Measurements from ENCODE around the gene MCTP2.

MCTP2 gene

DNA sequence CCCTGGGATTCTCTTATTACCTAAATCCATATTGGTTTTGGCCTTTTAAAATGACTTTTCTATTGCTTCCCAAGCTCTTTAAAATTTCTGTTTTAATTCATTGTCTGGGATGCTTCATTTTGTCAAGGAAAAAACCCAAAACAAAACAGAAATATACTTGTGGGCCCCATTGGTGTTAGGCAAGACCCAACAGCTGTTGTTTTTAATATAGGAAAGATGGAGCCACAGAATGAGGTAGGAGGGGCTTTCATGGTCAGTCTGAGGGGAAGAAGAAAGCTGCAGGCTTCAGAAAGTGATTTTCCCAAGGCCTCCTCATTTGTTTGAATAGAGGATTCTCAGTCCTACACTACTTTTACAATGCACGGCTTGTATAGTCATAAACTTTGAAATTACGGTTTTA is 180.5 kb downstream of the MCTP2 start:
- DNase-seq: no peak

DNA sequence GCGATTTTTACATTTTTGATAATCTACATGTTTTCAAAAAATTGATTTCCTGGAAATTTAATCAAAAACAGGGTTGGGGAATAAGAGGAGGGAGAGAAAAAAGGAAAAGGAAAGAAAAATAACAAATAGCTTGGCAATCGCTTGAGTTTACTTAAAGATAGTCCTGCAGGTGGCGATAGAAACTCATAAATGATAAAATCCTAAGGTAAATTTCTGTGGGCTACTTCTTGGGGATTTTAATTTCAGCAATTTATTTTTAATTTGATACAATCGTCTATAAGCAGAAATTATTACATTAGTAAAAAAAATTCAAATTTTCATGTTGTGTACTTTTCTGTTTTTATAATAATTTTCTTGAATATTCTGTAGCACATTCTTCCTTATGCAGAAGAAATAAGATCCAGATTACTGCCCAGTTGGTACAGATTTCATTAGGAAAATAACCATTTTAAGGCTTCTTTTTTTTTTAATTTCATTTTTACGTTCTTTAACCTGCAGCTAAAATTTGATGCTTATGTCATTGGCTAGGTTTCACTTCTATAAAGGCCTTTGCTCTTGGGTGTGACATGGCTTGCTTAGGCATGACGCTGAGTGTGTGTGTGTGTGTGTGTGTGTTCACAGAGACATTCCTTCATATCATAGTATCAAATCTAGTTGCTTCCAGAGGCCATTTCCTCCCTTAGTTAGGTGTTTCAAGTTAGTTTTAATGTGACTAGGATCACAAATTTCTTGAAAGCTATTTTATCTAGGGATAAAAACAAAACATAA is 181.8 kb downstream of the MCTP2 start:
- DNase-seq: no peak

DNA sequence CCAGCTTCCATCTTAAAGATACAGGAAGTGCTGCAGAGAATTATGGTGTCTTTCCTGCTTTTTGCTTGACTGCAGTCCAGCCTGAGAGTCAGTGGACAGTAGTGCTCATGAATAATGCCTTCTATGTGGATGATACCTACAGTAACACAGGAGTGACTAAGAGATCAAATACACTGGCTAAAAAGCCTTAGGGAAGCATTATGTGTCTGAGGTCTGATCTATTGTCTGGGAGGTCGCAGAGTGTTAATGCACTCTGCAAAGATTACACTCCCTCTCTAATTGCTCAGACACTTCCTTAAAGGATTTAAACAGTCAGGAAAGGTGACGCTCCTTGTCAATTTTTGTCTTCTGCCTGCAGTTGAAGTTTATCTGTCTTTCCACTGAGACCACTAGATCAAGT is 183.6 kb downstream of the MCTP2 start:
- DNase-seq: no peak

DNA sequence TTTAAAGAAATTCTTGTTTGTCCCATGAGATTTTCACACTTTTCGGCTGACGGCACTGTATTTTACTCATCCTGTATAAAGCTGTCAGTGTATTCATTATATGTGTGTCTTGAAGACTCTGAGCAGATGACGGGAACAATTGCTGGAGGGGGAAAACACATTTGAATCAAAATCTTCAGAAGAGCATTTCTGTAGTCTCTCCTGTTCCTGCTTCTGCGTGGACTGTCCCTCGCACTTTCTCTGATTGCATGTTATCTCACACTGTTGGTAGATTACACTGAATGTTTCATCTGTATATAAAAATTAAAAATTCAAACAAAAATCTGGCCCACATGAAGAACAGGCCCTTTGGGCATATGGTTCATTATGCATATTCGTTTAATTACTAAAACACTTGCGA is 184.9 kb downstream of the MCTP2 start:
- no peak for DNase-seq

DNA sequence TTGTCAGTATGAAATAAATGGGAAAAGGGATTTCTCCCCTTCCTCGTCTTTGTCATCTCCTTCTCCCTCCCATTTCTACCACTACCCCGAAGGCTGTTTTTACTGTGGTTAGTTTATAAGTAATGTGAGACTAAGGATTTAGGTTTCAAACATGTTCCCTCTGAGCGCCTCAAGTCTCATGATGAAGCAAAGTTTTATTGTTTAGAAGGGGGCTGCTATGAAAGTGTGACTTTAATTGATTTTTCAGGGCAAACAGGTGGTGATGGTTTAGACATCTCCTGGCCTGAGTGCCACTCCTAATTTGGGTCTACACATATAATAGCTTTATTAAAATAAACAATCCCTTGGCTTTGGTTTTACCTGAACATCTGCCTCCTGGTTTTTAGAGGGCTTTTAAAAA is 185.5 kb downstream of the MCTP2 start:
- DNase-seq: no peak

DNA sequence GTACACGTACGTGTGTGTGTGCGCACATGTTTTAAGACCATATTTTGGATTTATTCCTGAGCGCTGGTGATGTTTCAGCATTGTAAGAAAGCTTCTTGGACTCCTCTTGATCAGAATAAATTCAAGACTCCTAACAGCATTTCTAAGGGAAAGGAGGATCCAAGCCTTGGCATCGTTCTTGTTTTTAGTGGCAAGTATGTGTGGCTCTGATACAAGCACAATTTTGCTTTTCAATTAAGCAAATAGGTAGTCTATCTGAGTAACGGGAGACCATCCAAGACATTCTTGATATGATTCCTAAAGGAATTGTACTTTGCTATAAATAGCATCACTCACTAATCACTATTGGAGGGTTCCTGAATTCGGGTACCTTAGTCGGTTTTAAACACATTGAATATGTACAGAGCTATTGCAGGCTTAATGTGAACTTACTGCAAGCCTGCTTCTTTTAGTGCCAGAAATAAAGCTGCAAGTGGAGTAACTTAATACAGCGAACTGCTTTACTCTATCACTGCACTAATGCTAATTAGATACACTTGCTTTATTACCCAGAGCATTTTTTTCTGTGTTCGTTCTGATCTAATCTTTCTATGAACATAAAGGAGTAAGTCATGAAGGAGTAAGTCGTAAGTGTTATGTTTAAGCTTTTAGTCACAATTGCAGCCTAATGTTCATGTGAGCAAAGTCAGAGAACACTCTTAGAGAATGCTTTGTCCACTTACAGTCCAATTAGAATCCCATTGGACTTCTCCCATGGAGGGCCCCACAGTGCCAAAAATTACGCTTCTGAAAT is 186.3 kb downstream of the MCTP2 start:
- DNase-seq: no peak

DNA sequence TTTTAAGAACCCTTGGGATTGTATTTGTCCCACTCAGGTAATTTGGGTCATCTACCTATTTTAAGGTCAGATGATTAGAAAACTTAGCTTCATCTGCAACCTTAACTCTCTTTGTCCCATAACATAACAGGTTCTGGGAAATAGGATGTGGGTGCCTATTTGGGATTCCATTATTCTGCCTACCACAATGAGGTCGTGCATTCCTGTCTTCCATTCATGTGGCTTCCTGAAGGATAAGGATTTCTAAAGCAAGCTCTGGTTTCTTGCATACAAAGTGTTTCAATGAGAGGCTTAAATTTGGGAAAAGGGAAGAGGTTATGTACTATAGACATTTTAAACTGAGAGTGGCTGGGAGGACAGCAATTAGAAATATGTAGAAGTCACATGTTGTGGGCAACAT is 190.3 kb downstream of the MCTP2 start:
- no peak for DNase-seq

DNA sequence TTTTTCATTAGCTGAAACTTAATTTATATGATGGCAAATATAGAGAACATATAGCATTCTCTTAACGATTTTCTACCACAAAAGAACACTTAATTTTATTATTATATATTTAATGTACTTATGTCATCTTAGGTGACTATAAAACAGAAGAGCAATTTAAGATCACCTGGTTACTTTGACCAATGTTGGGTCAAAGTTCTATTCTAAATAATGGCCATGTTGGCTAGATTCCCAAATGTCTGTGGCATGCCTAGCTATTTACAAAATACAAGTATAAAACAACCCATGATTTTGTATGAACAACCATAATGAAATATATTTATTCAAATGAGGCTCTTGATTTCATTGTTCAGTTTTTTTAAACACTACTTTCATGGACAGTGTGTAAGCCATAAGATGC is 200.9 kb downstream of the MCTP2 start:
- no peak for DNase-seq

DNA sequence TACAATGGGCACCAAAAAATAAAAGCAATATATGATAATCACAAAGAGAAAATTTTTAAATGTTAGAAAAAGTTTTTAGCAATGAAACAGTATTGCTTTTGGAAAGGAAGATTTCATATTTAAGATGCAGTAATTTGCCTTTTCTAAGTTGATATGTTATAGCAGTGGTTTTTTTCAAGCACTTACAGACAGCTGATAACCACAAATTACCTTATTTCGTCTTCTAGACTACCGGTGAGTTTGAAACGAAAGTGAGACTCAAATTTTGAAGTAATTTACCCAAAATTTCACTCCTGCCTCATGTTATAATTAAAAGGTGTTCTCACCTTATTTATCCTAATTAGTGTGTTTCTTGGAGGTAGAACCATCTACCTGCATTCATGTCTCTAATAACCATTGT is 207.8 kb downstream of the MCTP2 start:
- DNase-seq: no peak

DNA sequence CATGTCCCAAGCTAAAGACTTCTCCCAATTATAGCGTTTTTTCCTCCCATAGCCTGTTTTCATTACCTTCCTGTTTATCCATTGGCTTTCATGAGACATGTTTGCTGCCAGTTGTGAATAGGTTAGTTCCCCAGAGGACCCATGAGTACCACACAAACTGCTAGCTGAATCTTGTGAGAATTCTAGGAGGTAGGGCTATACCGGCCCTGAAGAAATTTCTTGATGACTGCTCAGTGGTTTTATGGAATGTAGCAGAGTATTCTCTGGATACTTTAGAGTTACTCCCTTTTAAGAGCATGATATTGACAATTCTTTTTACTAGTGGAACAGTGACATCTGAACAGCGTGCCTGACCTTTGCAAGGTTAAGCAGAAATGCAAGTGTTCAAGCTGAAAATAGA is 210.4 kb downstream of the MCTP2 start:
- no peak for DNase-seq

DNA sequence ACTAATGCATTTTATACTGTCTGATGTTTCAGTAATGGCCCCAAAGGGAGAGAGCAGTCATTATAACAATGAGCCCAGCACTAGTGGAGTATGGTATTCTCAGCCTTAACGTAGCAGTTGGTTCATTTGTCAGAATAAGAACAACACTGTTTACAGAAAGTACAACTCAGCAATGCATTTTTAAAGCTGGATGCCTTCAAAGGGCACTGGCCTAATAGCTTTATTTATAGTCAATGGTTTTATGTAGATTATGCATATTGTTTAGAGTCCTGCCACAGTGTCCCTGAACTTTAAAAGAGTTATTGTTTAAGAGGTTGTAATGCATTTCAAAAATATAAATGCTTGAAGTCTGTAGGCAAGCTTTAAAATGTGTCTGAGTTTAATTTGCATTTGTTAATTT is 211.1 kb downstream of the MCTP2 start:
- DNase-seq: no peak

DNA sequence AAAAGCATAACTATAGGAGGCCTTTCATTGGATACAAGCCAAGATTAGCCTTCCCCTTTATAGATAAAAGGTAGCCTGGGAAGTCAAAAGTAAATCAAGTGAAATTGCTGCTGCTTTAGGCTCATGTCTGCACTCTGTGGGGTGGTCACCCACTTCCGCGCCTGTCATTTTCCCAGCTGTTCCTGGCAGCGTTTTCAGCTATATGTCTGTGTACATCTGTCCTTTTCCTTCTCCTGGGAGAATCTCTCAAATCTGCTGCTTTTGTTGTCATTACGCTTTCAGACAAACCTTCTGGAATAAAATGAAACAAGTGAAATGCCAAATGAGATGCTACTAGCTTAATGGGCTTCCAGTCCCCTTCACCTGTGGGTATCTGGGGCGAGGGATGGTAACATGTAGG is 211.8 kb downstream of the MCTP2 start:
- no peak for DNase-seq

DNA sequence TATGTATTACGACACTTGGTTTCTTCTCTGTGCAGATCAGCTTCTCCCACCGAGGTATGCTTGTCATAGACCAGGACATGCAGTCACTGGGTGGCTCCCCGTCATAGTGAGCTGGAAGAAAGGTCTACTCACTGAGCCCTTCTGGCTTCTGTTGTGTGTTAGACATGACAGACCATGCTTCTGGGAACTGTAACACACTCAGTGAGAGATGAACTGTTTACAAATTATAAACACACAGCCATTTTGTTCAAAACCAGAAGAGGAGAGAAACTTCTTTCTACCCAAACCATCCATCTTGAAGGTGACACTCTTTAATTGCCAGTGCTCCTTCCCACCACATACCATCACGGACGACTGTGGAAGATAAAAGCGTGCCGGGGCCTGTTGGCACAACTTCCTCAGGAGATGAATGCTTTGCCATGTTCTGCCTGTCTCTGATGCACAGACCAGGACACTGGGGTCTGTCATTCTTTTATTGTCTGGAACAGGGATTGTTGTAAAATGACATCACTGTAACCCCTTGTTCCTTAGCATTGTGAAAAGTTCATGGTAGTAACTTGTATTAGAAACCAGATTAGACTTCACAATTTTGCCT is 214.3 kb downstream of the MCTP2 start:
- DNase-seq: no peak

DNA sequence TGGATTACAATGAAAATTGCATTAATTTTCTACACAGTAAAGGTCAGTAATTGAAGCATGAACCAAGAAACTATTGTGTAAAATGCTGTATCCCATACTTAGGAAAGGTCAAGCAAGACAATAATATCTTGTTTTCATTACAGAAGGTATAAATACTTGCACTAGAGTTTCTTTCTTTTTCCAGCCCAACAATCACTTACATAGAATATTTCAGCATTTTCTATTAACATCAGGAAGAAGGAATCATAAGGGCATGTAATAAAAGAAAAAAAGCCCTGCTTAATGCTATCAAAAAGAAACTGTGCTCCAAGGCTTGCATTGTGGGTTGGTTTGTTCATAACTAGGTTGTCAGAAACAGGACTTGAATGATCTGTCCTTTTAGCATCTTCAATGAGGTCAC is 215.1 kb downstream of the MCTP2 start:
- no peak for DNase-seq

DNA sequence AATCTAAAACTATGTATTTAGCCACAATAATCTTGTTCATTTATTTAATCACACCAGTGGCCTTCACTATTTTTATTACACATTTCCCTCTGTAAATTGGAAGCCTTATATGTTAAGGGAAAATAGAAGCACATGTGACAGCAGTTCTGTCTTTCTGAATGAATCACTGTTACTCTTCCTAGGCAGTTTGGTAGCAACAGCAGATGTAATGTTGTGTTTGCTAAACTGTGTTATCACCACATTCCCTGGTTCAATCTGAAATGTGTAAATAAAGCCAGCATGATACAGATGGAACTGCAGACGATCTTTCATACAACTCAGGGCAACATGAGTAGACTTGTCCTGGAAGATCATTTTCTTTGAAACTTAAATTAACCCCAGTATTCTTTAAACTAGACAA is 220.1 kb downstream of the MCTP2 start:
- DNase-seq: no peak

DNA sequence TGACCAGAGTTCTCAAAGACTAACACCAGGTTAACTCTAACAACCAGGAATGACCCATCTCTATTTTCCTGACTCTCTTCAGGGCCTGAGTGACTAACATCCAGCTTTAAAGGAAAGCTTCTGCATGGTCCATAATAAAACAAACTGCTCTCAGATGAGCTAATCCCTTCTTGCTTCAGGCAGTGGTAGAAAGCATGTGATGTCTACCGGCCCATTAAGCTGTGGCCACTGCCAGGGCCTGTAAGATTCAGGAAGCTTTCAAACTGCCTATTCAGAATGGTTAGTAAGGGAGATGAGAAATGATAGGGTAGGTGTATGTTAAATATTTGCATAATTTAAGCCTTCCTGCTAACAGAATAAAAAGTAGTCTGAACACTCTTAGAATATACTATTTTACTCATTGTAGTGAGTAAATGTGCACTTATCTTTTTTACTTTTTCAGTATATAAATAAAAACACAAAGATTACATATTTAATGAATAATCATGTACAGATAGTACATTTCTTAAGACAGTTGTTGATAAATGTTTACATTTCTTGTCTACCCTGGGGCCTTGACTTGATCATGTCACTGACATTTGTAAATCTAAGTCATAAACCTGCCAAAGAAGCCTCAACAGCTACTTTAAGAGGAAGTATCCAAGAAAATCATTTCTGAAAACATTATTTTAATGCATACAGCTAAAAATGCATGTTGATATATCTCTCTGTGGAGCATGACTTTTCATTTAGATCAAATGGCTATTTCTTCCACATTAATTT is 222.0 kb downstream of the MCTP2 start:
- DNase-seq: no peak

DNA sequence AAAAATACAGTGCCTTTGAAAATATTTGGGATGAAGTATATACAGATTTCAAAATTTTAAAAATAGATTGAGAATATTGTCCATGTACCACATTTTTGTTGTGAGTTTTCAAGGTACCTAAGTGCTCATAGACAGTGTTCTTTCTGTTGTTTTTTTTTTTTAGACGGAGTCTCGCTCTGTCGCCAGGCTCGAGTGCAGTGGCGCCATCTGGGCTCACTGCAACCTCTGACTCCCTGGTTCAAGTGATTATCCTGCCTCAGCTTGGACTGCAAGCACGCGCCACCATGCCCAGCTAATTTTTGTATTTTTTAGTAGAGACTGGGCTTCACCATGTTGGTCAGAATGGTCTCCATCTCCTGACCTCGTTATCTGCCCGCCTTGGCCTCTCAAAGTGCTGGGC is 223.9 kb downstream of the MCTP2 start:
- no peak for DNase-seq

DNA sequence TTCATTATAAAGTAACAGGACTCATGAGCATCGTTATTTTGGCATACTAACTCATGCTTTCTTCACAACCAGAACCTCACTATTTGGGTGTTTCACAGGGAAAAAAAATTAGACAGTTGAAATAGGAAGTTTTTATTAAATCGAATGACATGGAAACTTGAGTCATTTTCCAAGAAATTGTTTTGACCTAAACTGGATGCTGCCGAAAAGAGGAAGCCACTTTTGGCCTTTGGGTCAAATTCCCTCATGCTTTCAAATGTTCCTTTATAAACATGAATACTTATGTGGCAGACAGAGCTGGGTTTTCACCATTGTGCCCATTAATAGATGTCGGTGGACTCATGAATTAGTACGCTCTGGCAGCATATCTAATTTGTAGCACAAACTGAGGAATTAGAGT is 224.9 kb downstream of the MCTP2 start:
- no peak for DNase-seq

DNA sequence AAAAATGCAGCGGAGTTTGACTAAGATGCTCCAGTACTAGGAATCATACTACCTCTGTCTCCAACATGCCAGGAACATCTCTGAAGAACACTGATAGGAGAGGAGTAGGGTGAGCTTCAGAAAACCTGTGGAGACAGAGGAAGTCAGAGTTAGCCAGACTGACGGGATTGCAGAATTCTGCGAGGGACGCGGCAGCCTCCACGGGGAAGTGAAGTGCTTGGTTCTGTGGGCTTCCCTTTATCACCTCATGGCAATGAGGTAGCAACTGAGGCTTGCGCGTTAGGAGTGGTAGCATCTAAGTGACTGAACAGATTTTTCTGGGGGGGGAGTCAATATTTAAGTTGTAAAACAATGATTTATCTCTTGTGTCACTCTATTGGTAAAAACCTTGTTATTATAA is 226.3 kb downstream of the MCTP2 start:
- DNase-seq: no peak

DNA sequence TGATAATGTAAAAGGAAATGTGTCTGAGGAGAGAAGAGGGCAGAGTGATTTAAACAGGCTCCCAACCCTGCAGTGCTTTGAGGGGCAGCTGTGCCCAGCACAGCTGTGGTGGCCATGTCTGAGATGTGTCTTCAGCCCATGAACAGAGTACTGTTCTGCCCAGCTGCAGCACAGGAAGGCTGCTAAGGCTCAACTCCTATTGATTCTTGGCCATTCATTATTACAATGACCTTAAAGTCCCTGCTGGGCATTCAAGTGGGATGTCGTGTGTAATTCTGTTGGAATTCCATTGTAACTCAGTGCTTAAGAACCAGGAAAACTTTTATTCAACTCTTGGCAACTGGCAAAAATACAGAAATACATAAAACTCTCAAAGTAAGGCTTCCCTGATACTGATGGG is 229.3 kb downstream of the MCTP2 start:
- no peak for DNase-seq

DNA sequence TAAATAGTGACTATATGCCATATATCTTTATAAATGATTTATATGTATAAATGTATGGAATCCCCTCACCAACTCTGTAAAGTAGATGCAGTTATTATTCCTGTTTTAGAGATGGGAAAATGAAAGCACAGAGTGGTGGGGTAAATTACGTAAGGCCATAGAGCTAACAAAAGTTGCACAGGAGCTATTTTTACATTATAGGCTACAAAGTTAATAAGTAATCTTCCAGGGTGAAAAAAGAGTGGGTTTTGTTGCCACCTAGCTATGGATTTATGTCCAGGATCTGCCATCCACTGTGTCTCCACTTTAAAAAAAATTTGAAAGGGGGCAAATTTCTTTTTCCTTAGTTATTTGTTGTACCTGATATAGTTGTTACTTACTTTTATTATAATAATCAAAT is 235.7 kb downstream of the MCTP2 start:
- no peak for DNase-seq

DNA sequence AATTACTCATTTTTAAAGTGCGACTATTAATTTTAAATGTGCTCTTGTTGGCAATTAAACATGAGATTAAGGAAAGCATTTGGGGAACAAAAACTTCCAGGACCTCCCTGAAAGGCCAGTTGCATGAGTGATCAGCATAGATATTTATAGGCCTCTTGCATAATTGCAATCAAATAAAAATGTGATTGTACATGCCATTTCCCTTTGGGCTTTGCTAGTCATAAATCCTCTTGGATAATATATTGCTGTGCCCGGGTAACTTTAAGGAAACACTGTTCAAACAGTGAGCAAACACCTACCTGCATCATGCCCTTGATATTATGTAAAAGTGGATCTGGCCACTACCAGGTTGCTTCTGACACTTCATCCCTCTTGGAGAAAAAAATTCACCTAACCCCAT is 239.1 kb downstream of the MCTP2 start:
- no peak for DNase-seq

DNA sequence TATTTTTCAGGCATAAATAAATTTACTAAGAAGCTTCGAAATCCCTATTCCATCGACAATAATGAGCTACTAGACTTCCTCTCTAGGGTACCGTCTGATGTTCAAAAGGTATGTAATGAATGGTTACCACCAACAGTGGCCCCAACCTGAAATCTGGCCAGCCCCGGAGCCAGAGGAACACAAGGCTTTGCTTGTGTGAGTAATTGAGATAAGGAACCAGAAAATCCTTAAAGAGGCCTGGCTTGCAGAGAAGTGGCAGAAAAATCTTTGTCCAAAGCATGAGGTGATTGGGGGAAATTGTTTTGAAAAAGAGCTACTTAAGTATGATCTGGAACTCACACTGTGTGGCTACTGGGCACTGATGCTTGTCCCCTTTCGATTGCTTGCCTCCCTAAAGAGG is 245.3 kb downstream of the MCTP2 start:
- DNase-seq: no peak

Measured in HCEC 1CT (cell line).